ENCODE measurements around the gene GGA3.

GGA3 gene

DNA sequence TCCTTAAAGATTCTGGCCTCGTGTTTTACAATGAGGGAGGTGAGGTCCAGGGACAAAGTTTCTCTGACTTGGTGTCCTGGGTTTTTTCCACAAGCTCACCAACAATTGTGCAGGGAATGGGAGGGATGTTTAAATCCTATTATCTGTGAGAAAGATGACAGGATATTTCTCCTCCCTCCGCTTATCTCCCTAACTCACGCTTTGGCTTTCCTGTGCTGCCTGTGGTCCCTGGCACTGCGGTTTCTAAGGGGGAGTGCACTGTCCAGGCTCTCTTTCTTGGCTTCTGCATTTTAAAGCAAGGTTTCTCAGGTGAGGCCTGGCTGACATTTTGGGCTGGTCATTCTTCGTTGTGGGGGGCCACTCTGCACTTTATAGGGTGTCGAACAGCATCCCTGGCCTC is 16.4 kb downstream of the GGA3 start:
- no peak for DNase-seq (ENCODE audit: low spot score)

GRCh38 chr17:75244133-75244866 is 17.1 kb downstream of the GGA3 start:
- DNase-seq (ENCODE audit: low spot score): no peak

GRCh38 chr17:75242461-75243042 is 18.9 kb downstream of the GGA3 start:
- DNase-seq (ENCODE audit: low spot score): no peak

DNA sequence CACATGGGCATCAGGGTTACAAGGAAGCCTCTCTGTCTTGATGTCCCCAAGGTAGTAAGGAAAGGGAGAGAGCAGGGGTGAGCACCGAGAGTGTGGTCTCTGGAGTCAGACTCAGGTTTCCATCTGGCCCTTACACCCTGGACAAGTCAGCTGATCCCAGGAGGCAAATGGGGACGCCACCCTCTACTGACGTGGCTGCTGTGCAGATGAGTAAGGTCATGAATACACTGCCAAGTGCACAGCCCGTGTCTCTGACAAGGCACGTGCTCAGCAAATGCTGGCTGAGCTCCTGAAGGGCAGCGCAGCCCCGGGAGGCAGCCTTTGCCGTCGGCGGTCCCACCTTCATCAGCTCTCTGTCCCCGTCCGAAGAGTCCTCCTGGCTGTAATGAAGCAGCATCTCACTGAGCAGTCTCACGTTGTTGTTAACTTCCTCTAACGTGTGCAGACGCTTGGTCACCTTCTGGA is 19.4 kb downstream of the GGA3 start:
- DNase-seq (ENCODE audit: low spot score): no peak

- DNase-seq (ENCODE audit: low spot score): no peak
Measured at GRCh38 chr17:75241502-75241901, 19.9 kb downstream of the GGA3 start.

DNA sequence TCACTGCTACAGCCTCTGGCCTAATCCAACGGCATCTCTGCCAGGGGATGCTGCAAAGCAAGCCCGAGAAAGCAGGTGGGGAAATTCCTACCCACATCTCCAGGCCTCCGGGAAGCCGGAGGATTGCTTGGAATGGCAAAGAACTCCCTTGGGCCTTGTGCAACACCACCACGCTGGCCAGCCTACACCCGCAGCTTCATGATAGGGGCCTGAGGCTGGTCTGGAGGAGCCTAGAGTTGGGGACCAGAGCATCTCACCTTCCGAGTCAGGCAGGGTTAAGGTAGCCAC is 20.3 kb downstream of the GGA3 start:
- DNase-seq (ENCODE audit: low spot score): no peak

GRCh38 chr17:75240394-75241142 is 20.8 kb downstream of the GGA3 start:
- no peak for DNase-seq (ENCODE audit: low spot score)

- no peak for DNase-seq (ENCODE audit: low spot score)
Measured at GRCh38 chr17:75239778-75240393, 21.5 kb downstream of the GGA3 start.

- no peak for DNase-seq (ENCODE audit: low spot score)
Measured at GRCh38 chr17:75239214-75239613, 22.2 kb downstream of the GGA3 start.

DNA sequence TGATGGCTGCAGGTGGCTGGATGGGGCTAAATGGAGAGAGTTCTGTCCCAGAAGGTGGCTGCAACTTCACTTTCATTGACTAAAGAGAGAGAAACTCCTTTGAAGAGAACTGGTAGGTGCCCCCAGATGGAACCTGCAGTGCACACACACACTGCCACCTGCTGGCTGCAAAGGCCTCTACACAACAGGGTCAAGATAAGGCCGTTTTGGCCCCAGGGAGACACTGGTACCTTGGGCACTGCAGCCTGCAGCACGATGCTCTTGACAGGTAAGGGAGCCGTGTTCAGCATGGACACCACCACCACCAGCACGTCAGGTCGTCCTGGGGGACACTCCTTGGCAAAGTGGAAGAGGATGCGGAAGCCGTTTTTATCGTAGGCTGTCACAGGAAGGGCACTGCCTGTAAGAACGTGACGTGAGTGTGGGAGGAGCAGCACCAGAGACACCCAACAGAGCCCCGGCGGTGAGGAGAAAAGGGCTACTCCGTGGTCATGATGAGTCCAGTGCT is 22.7 kb downstream of the GGA3 start:
- DNase-seq (ENCODE audit: low spot score): peak; percentile 38

- DNase-seq (ENCODE audit: low spot score): no peak
Measured at GRCh38 chr17:75238020-75238580, 23.3 kb downstream of the GGA3 start.

- DNase-seq (ENCODE audit: low spot score): no peak
Measured at GRCh38 chr17:75237100-75238014, 24.0 kb downstream of the GGA3 start.

DNA sequence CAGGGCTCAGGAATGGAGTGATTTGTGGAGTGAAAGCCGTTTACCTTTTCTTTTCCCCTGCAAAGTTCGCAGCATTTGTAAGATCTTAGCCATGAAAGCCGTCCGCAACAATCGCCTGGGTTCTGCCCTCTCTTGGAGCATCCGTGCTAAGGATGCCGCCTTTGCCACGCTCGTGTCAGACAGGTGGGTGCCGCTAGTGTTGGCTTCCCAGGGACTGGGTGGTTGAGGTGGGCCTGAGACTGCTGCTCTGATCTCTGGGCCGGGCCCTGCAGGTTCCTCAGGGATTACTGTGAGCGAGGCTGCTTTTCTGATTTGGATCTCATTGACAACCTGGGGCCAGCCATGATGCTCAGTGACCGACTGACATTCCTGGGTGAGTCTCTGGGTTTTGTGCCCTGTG is 28.6 kb downstream of the GGA3 start:
- DNase-seq (ENCODE audit: low spot score): no peak

GRCh38 chr17:75231741-75232464 is 29.5 kb downstream of the GGA3 start:
- no peak for DNase-seq (ENCODE audit: low spot score)

GRCh38 chr17:75231071-75231470 is 30.3 kb downstream of the GGA3 start:
- no peak for DNase-seq (ENCODE audit: low spot score)

- DNase-seq (ENCODE audit: low spot score): no peak
Measured at GRCh38 chr17:75228847-75229246, 32.6 kb downstream of the GGA3 start.

DNA sequence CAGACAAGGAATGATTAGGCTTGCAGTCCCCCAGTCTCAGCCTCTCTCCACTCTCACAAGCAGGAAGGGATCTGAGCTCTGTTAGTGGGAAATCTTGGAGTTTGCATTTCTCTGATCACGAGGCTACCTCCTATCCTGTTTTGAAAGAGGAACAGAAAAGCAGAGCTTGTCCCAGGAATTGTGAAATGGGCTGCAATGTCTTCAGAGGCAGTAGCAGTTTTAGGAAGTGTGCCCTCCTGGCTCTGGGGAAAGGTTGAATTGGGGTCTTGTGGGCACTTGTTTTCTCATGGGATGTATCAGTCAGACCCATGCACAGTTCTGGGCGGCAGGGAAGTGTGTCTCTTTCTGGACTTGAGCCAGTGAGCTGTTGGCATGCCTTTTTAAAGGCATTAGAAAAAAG is 33.1 kb downstream of the GGA3 start:
- peak; percentile 51 for DNase-seq (ENCODE audit: low spot score)

DNA sequence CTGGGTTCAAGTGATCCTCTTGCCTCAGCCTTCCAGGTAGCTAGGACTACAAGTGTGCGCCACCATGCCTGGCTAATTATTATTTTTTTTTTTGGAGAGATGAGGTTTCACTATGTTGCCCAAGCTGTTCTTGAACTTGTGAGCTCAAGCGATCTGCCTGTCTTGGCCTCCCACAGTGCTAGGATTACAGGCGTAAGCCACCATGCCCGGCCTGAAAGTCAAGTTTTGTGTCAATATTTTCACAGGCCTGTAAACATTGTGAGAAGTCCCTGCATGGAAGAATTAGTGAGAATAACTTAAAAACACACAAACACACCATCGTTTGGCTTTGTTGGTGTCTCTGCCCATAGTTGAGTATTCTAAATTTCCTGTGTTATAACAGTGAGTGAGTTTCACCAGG is 33.7 kb downstream of the GGA3 start:
- no peak for DNase-seq (ENCODE audit: low spot score)

DNA sequence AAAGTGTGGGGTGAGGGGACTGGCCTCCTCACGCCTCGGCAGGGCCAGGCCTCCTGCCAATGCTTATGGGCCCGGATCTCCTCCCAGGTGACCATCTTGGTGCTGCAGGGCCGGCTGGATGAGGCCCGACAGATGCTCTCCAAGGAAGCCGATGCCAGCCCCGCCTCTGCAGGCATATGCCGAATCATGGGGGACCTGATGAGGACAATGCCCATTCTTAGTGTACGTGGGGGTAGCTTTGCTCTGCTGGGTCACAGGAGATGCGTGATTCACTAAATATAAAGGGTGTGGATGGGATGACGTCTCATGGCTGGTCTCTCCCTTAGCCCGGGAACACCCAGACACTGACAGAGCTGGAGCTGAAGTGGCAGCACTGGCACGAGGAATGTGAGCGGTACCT is 36.4 kb downstream of the GGA3 start:
- DNase-seq (ENCODE audit: low spot score): no peak

GRCh38 chr17:75219815-75220214 is 41.6 kb downstream of the GGA3 start:
- DNase-seq (ENCODE audit: low spot score): no peak

- DNase-seq (ENCODE audit: low spot score): no peak
Measured at GRCh38 chr17:75218131-75218530, 43.3 kb downstream of the GGA3 start.

Data from globus pallidus (tissue), 1 donor.